HepG2 (cell line): ENCODE data around the gene CPA2. TPM values are rescaled to one million over a fixed set of nuclear protein-coding genes. Genes with fewer than 3 reads are reported as not detected.

Experiments used
- ATAC-seq: fragments of 200-7000 bp; cut with Tn5 transposase; 3 replicates; pipeline ENCODE4 v1.9.1; 2020; ENCODE audit warnings: mild to moderate bottlenecking, moderate library complexity
- BruUV-seq: library from RNA; stranded (reverse); fragments of 400-500 nt; replicated peaks from 2 replicates; lab custom pipeline; 2021; lab: Mats Ljungman, UMichigan
- CTCF ChIA-PET: fragments of 300-600 bp; formaldehyde crosslinking; extraction: SDS; loops from one replicate; lab custom pipeline; 2021; ENCODE audit warnings: low total read pairs, inconsistent platforms, low intra/inter-chr PET ratio; lab: Yijun Ruan, JAX
- POLR2A ChIA-PET: fragments of 350-600 bp; sonication (Branson Sonifier 250); formaldehyde crosslinking; loops from one replicate; lab custom pipeline; 2020; ENCODE audit warnings: antibody characterized with exemption, inconsistent platforms; lab: Yijun Ruan, JAX
- DNase-seq: peaks from one replicate; pipeline ENCODE4 v3.0.0-alpha.2; 2015; ENCODE audit warnings: low spot score
- FAIRE-seq: peaks from 3 replicates; lab custom pipeline; 2011; peaks lifted over from hg19 to GRCh38; lab: Jason Lieb, UNC
- H2AFZ ChIP-seq: one replicate; pipeline ENCODE4 v1.6.1; 2011; ENCODE audit warnings: low read length, inconsistent platforms
- H3K27ac ChIP-seq: fragments of 300-600 bp; 3 replicates; pipeline ENCODE4 v1.8.0; 2011; ENCODE audit warnings: mixed run types, mild to moderate bottlenecking, mixed read lengths, low read length, inconsistent platforms; ENCODE audit not compliant: insufficient read depth; ENCODE audit errors: extremely low read length
- H3K27me3 ChIP-seq, 2 experiments: fragments of 200-600 bp in 1 of 2; 2 replicates in 1 of 2; 3 replicates in 1 of 2; pipeline versions ENCODE4 v1.6.0 to v1.8.0; 2011; ENCODE audit warnings: low read length in 2 of 2, mild to moderate bottlenecking in 2 of 2, moderate library complexity in 2 of 2, inconsistent platforms in 1 of 2; ENCODE audit not compliant: insufficient read depth in 2 of 2, control insufficient read depth in 1 of 2
- H3K36me3 ChIP-seq, 2 experiments: fragments of 200-600 bp in 1 of 2; replicated peaks in 1 of 2; 2 replicates in 1 of 2; 3 replicates in 1 of 2; pipeline versions ENCODE4 v1.5.1 to v1.8.0; 2011; ENCODE audit warnings: low read length in 2 of 2, inconsistent platforms in 1 of 2; ENCODE audit not compliant: insufficient read depth in 2 of 2, control insufficient read depth in 1 of 2
- H3K4me1 ChIP-seq: 2 replicates; pipeline ENCODE4 v1.5.1; 2012; ENCODE audit warnings: low read length, inconsistent platforms; ENCODE audit not compliant: insufficient read depth
- H3K4me2 ChIP-seq: 2 replicates; pipeline ENCODE4 v1.6.0; 2011; ENCODE audit warnings: low read depth, low read length, inconsistent platforms
- H3K4me3 ChIP-seq, 3 experiments: fragments of 200-600 bp in 1 of 3; sonication (generic), shearing (Covaris generic) in 1 of 3; replicated peaks in 1 of 3; 2 replicates each; pipeline ENCODE4 v1.5.1; 2011 to 2016; ENCODE audit warnings: low read length in 3 of 3, inconsistent platforms in 2 of 3, low read depth in 2 of 3, mild to moderate bottlenecking in 2 of 3, control low read depth in 1 of 3, mixed read lengths in 1 of 3; ENCODE audit not compliant: insufficient read depth in 1 of 3
- H3K79me2 ChIP-seq: one replicate; pipeline ENCODE4 v1.6.1; 2011; ENCODE audit warnings: low read length, inconsistent platforms; ENCODE audit not compliant: insufficient read depth
- H3K9ac ChIP-seq: 2 replicates; pipeline ENCODE4 v1.6.0; 2011; ENCODE audit warnings: mild to moderate bottlenecking, low read depth, low read length, inconsistent platforms; ENCODE audit not compliant: insufficient read depth
- H3K9me3 ChIP-seq: 2 replicates; pipeline ENCODE4 v1.5.1; 2012; ENCODE audit warnings: mild to moderate bottlenecking, low read length
- H4K20me1 ChIP-seq: 2 replicates; pipeline ENCODE4 v1.6.0; 2011; ENCODE audit warnings: inconsistent platforms, mild to moderate bottlenecking, low read length, moderate library complexity; ENCODE audit not compliant: insufficient read depth
- SOX13 ChIP-seq, 3 experiments: fragments of 450-650 bp in 1 of 3; sonication (generic) in 1 of 3; formaldehyde crosslinking in 1 of 3; IDR thresholded peaks in 2 of 3; conservative IDR thresholded peaks in 1 of 3; 2 replicates each; pipeline versions ENCODE4 v1.5.0 to v1.6.1; 2016 to 2020; ENCODE audit warnings: antibody characterized with exemption in 1 of 3, mild to moderate bottlenecking in 1 of 3, missing compliant biosample characterization in 1 of 3, missing genetic modification reagents in 1 of 3, moderate library complexity in 1 of 3
- ZNF713 ChIP-seq: sonication (generic); formaldehyde crosslinking; IDR thresholded peaks from 2 replicates; pipeline ENCODE4 v1.4.0; 2020; ENCODE audit warnings: mild to moderate bottlenecking, missing genetic modification reagents
- WGBS: methylation state at CpG from one replicate; pipeline ENCODE4 v1.1.6; 2017; ENCODE audit warnings: low lambda C conversion rate; 5-methylcytosine and 5-hydroxymethylcytosine counted together
- in situ Hi-C: cut with HindIII; loops from 2 replicates; pipeline ENCODE4 v1.10.0; 2017; ENCODE audit warnings: low pct_unique_long_range_greater_than_20kb; ENCODE audit not compliant: extremely low pct_ligation_motif_present
- intact Hi-C: fragments of 100-400 bp; cut with micrococcal nuclease; formaldehyde crosslinking; loops from one replicate; pipeline ENCODE4 v1.10.0; 2022; ENCODE audit not compliant: unreplicated experiment
- polyA plus RNA-seq, 8 experiments: library from polyadenylated mRNA; depleted of rRNA in 3 of 8; stranded (reverse) in 7 of 8; unstranded in 1 of 8; fragments of >200 nt; fragmentation: Illumina TruSeq in 4 of 8; extraction: Trizol in 4 of 8; gene quantifications; 2 replicates each; pipeline versions ENCODE4 v1.2.1 to v1.2.3, GENCODE V29; 2011 to 2016; ENCODE audit warnings: low read depth in 4 of 8, missing spikeins in 1 of 8, mixed read lengths in 1 of 8; ENCODE audit not compliant: insufficient read depth in 1 of 8
- total RNA-seq, 5 experiments: library from RNA; depleted of rRNA; stranded (reverse); fragments of >200 nt; fragmentation: Illumina TruSeq; extraction: Trizol; gene quantifications; 2 replicates each; pipeline ENCODE4 v1.2.3, GENCODE V29; 2016; ENCODE audit warnings: low read depth in 1 of 5

Gene CPA2
- total and polyA plus RNA-seq, 2 of the 13 experiments (the other 11 are each of a cell fraction or from before 2014, with no cell fraction given): not detected

DNA sequence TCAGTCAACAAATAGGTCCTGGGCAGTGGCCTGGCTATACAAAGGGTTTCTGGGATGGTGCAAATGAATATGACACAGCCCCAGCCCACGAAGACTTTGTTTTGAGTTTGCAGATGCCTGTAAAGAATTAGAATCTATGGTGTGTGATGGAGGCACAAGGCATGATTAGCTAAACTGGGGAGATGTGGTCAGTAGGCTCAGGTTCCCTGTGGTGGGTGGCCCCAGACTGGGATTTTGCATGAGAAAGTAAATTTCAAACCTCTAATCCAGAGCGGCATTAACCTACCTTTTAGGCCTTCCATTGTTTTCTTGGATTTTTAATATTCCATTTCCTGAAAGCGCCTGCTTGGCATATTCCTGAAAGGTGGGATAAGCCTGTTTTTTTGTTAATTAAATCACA is 71.6 kb downstream of the CPA2 start:
- ATAC-seq (no peak), FAIRE-seq (no peak)
- POLR2A ChIA-PET: no interaction called here

More for the DNA sequence above, 71.6 kb downstream of the CPA2 start:
- no peaks in the 10 kb centered on the region for H4K20me1 ChIP-seq
- no peak overlapping the region for H3K4me2 ChIP-seq
- in situ Hi-C loops (no loop called here), intact Hi-C loops (no loop called here)
- WGBS: 62% methylated on average over 3 of the region's 3 CpGs
- no peak overlapping the region for H3K9ac ChIP-seq
- no peak overlapping the region for H2AFZ ChIP-seq
- H3K27me3 ChIP-seq: no peaks in the 10 kb centered on the region; a peak in 1 of 5 replicates
- CTCF ChIA-PET: no interaction called here
- no TSS peak for BruUV-seq
- H3K36me3 ChIP-seq: no peaks in the 10 kb centered on the region
- H3K79me2 ChIP-seq: no peaks in the 10 kb centered on the region
- no peak overlapping the region for H3K27ac ChIP-seq
- no peaks in the 10 kb centered on the region for H3K9me3 ChIP-seq
- H3K4me3 ChIP-seq: no peak overlapping the region
- no peak for TF ChIP-seq ZNF713 (CRISPR knock-in tag)
- TF ChIP-seq SOX13 (IDR thresholded peaks at IDR 0.05): no peak
- no peak for TF ChIP-seq SOX13 (CRISPR knock-in tag; conservative IDR thresholded peaks at IDR 0.05 in 1 of 2, IDR thresholded peaks at IDR 0.05 in 1 of 2)
- TF ChIP-seq, all 625 proteins: peak for 0
- DNase-seq: no peak
- H3K4me1 ChIP-seq: no peaks in the 10 kb centered on the region

Other genes with a start within 250 kb of the CPA2 start
- 33.6 and 38.7 TPM in 2 replicates for gene ZC3HC1, start 215.5 kb upstream of the CPA2 start, total RNA-seq (2016; rRNA removed; fragmentation: Illumina TruSeq; extraction: Trizol)
- 25.9 and 28.5 TPM in 2 replicates for gene ZC3HC1, start 215.5 kb upstream of the CPA2 start, polyA plus RNA-seq (2011; rRNA removed)
- 21.6 and 33.4 TPM in 2 replicates for gene KLHDC10, start 196.3 kb upstream of the CPA2 start, total RNA-seq (2016; rRNA removed; fragmentation: Illumina TruSeq; extraction: Trizol)
- 11.4 and 11.9 TPM in 2 replicates for gene KLHDC10, start 196.3 kb upstream of the CPA2 start, polyA plus RNA-seq (2011; rRNA removed)
- 8.8 and 14.5 TPM in 2 replicates for gene TMEM209, start 61.5 kb upstream of the CPA2 start, total RNA-seq (2016; rRNA removed; fragmentation: Illumina TruSeq; extraction: Trizol)
- gene TMEM209, start 61.5 kb upstream of the CPA2 start, polyA plus RNA-seq (2011; rRNA removed): 13.4 and 15.6 TPM in 2 replicates
- gene SSMEM1, start 59.0 kb upstream of the CPA2 start, total RNA-seq (2016; rRNA removed; fragmentation: Illumina TruSeq; extraction: Trizol): not detected in 2 replicates
- not detected in 2 replicates for gene SSMEM1, start 59.0 kb upstream of the CPA2 start, polyA plus RNA-seq (2011; rRNA removed)
- gene CPA4, start 26.3 kb downstream of the CPA2 start, total RNA-seq (2016; rRNA removed; fragmentation: Illumina TruSeq; extraction: Trizol): 0.17 and 0.22 TPM in 2 replicates
- 0.20 and 0.39 TPM in 2 replicates for gene CPA4, start 26.3 kb downstream of the CPA2 start, polyA plus RNA-seq (2011; rRNA removed)
- gene CPA5, start 78.0 kb downstream of the CPA2 start, total RNA-seq (2016; rRNA removed; fragmentation: Illumina TruSeq; extraction: Trizol): not detected in 2 replicates
- 0.30 and 0.48 TPM in 2 replicates for gene CPA5, start 78.0 kb downstream of the CPA2 start, polyA plus RNA-seq (2011; rRNA removed)
- gene CPA1, start 113.6 kb downstream of the CPA2 start, total RNA-seq (2016; rRNA removed; fragmentation: Illumina TruSeq; extraction: Trizol): 0.20 TPM in 1 of 2 replicates, not detected in the other
- gene CPA1, start 113.6 kb downstream of the CPA2 start, polyA plus RNA-seq (2011; rRNA removed): 0.57 and 0.58 TPM in 2 replicates
- gene CEP41, start 174.2 kb downstream of the CPA2 start, total RNA-seq (2016; rRNA removed; fragmentation: Illumina TruSeq; extraction: Trizol): 8.5 and 8.7 TPM in 2 replicates
- 8.1 and 9.0 TPM in 2 replicates for gene CEP41, start 174.2 kb downstream of the CPA2 start, polyA plus RNA-seq (2011; rRNA removed)
- 49.5 and 51.3 TPM in 2 replicates for gene MEST, start 225.2 kb downstream of the CPA2 start, total RNA-seq (2016; rRNA removed; fragmentation: Illumina TruSeq; extraction: Trizol)
- gene MEST, start 225.2 kb downstream of the CPA2 start, polyA plus RNA-seq (2011; rRNA removed): 49.7 and 54.6 TPM in 2 replicates